ENCODE data around the gene UBE2I. TPM values are rescaled to one million over a fixed set of nuclear protein-coding genes. Genes with fewer than 3 reads are reported as not detected.

UBE2I gene
- total RNA-seq, 2 experiments from 2014 or later = 198 to 199 TPM

Other genes starting within 250 kb of the UBE2I start
- gene SSTR5, start 236.9 kb upstream of the UBE2I start, total RNA-seq = not detected
- not detected for gene C1QTNF8, start 213.4 kb upstream of the UBE2I start, total RNA-seq
- under 1 TPM; 0.58 to 0.83 TPM for gene CACNA1H, start 156.5 kb upstream of the UBE2I start, total RNA-seq
- gene TPSG1, start 84.4 kb upstream of the UBE2I start, total RNA-seq = not detected
- gene TPSB2, start 79.5 kb upstream of the UBE2I start, total RNA-seq = not detected
- not detected for gene TPSAB1, start 68.9 kb upstream of the UBE2I start, total RNA-seq
- not detected for gene TPSD1, start 53.6 kb upstream of the UBE2I start, total RNA-seq
- 1 to 10 TPM; 3.4 to 3.9 TPM for gene BAIAP3, start 24.0 kb downstream of the UBE2I start, total RNA-seq
- gene TSR3, start 42.2 kb downstream of the UBE2I start, total RNA-seq = 10 to 100 TPM; 40.6 to 46.0 TPM
- gene GNPTG, start 42.3 kb downstream of the UBE2I start, total RNA-seq = 10 to 100 TPM; 32.5 to 33.4 TPM
- 10 to 100 TPM; 40.0 to 43.7 TPM for gene UNKL, start 105.1 kb downstream of the UBE2I start, total RNA-seq
- gene UQCC4, start 111.1 kb downstream of the UBE2I start, total RNA-seq = 10 to 100 TPM; 11.2 to 12.3 TPM
- not detected for gene PERCC1, start 121.4 kb downstream of the UBE2I start, total RNA-seq
- 1 to 10 TPM; 1.6 to 2.2 TPM for gene CCDC154, start 134.9 kb downstream of the UBE2I start, total RNA-seq
- gene CLCN7, start 165.4 kb downstream of the UBE2I start, total RNA-seq = 10 to 100 TPM; 44.2 to 49.4 TPM
- gene PTX4, start 179.3 kb downstream of the UBE2I start, total RNA-seq = not detected
- gene TELO2, start 183.7 kb downstream of the UBE2I start, total RNA-seq = 10 to 100 TPM; 49.4 to 51.9 TPM
- gene TMEM204, start 224.0 kb downstream of the UBE2I start, total RNA-seq = 10 to 100 TPM; 42.9 to 43.5 TPM

Data from activated CD4-positive, alpha-beta memory T cell treated with anti-CD3 and anti-CD28 coated beads, Interleukin-2, amount 10 ng/mL, durations not matched to agents 7 days and 5 days (primary cell).